ENCODE measurements around the gene TIMMDC1. TPM values are rescaled to one million over a fixed set of nuclear protein-coding genes. Genes with fewer than 3 reads are reported as not detected.

Gene TIMMDC1
- total and polyA plus RNA-seq, 7 donors: 98.8 to 311 (median 183) TPM

- TF ChIP-seq CTCF (IDR thresholded peaks at IDR 0.05): no peak
- DNase-seq (no peak), ATAC-seq (no peak)
- no peaks in the 10 kb centered on the region for H3K9me3 ChIP-seq
- H3K36me3 ChIP-seq (ENCODE audit: insufficient read depth in 1 of 2, low read depth in 1 of 2): no peaks in the 10 kb centered on the region
- no peak overlapping the region for H3K27ac ChIP-seq
- H3K27me3 ChIP-seq (ENCODE audit: insufficient read depth in 3 of 3, low read length in 2 of 3): no peaks in the 10 kb centered on the region
- H3K4me1 ChIP-seq: no peaks in the 10 kb centered on the region
- intact Hi-C loops (cut with DNase I): no loop called here
- 94 to 96% (median 94%) methylated on average over 4 of the region's 4 CpGs for WGBS, 3 donors
- no peak overlapping the region for H3K4me3 ChIP-seq
Measured at GRCh38 chr3:119536757-119537156, 38.4 kb downstream of the TIMMDC1 start.

GRCh38 chr3:119538772-119539171 lies 40.4 kb downstream of the TIMMDC1 start:
- TF ChIP-seq CTCF (IDR thresholded peaks at IDR 0.05): no peak
- 75 to 89% (median 85%) methylated on average over 1 of the region's 1 CpG for WGBS, 3 donors
- Histone ChIP-seq H3K27ac (no peak overlapping the region), H3K36me3 (ENCODE audit: insufficient read depth in 1 of 2, low read depth in 1 of 2) (no peaks in the 10 kb centered on the region), H3K9me3 (no peaks in the 10 kb centered on the region), H3K27me3 (ENCODE audit: insufficient read depth in 3 of 3, low read length in 2 of 3) (no peaks in the 10 kb centered on the region), H3K4me3 (no peak overlapping the region), H3K4me1 (no peaks in the 10 kb centered on the region)
- DNase-seq (no peak), ATAC-seq (no peak)
- intact Hi-C loops (cut with DNase I): no loop called here

- no peak for ATAC-seq
- Histone ChIP-seq H3K4me3 (no peak overlapping the region), H3K27me3 (ENCODE audit: insufficient read depth in 3 of 3, low read length in 2 of 3) (no peaks in the 10 kb centered on the region), H3K4me1 (no peaks in the 10 kb centered on the region), H3K9me3 (no peaks in the 10 kb centered on the region), H3K36me3 (ENCODE audit: insufficient read depth in 1 of 2, low read depth in 1 of 2) (no peaks in the 10 kb centered on the region), H3K27ac (no peak overlapping the region)
- intact Hi-C loops (cut with DNase I): no loop called here
- no peak for TF ChIP-seq CTCF (IDR thresholded peaks at IDR 0.05)
- no peak for DNase-seq
- WGBS, 3 donors: 78 to 88% (median 81%) methylated on average over 3 of the region's 3 CpGs
Measured at GRCh38 chr3:119541547-119541946, 43.2 kb downstream of the TIMMDC1 start.

- 80 to 83% (median 81%) methylated on average over 2 of the region's 2 CpGs for WGBS, 3 donors
- ATAC-seq: no peak
- no peak for DNase-seq
- intact Hi-C loops (cut with DNase I): no loop called here
- Histone ChIP-seq H3K27ac (no peak overlapping the region), H3K9me3 (no peaks in the 10 kb centered on the region), H3K36me3 (ENCODE audit: insufficient read depth in 1 of 2, low read depth in 1 of 2) (no peaks in the 10 kb centered on the region), H3K27me3 (ENCODE audit: insufficient read depth in 3 of 3, low read length in 2 of 3) (no peaks in the 10 kb centered on the region), H3K4me3 (no peak overlapping the region), H3K4me1 (no peaks in the 10 kb centered on the region)
- no peak for TF ChIP-seq CTCF (IDR thresholded peaks at IDR 0.05)
Measured at GRCh38 chr3:119542168-119542767, 43.9 kb downstream of the TIMMDC1 start.

GRCh38 chr3:119543147-119543546 lies 44.8 kb downstream of the TIMMDC1 start:
- WGBS, 3 donors: 77 to 92% (median 87%) methylated on average over 7 of the region's 7 CpGs
- intact Hi-C loops (cut with DNase I): no loop called here

More at GRCh38 chr3:119543147-119543546, 44.8 kb downstream of the TIMMDC1 start:
- Histone ChIP-seq H3K4me3 (no peak overlapping the region), H3K4me1 (no peaks in the 10 kb centered on the region), H3K9me3 (no peaks in the 10 kb centered on the region), H3K36me3 (ENCODE audit: insufficient read depth in 1 of 2, low read depth in 1 of 2) (no peaks in the 10 kb centered on the region), H3K27me3 (ENCODE audit: insufficient read depth in 3 of 3, low read length in 2 of 3) (no peaks in the 10 kb centered on the region), H3K27ac (no peak overlapping the region)
- ATAC-seq (no peak), DNase-seq (no peak)
- TF ChIP-seq CTCF (IDR thresholded peaks at IDR 0.05): peak; percentile 12

Data from psoas muscle (tissue), 8 donors.